K562 (cell line): ENCODE results near the gene SPINK4. TPM values are rescaled to one million over a fixed set of nuclear protein-coding genes. Genes with fewer than 3 reads are reported as not detected.

Experiments used
- ATAC-seq: fragments of 200-7000 bp; cut with Tn5 transposase; 3 replicates; pipeline ENCODE4 v1.9.1; 2020; ENCODE audit warnings: moderate library complexity
- BruUV-seq: library from RNA; stranded (reverse); fragments of 400-500 nt; replicated peaks from 2 replicates; lab custom pipeline; 2021; lab: Mats Ljungman, UMichigan
- CTCF ChIA-PET: fragments of 300-600 bp; formaldehyde crosslinking; extraction: SDS; loops from one replicate; lab custom pipeline; 2021; ENCODE audit warnings: low intra/inter-chr PET ratio; lab: Yijun Ruan, JAX
- POLR2A ChIA-PET: fragments of 300-600, 350-650 bp; sonication (Branson Sonifier 250); formaldehyde crosslinking; extraction: SDS; loops from one replicate; lab custom pipeline; 2021; ENCODE audit warnings: antibody characterized with exemption, inconsistent platforms; lab: Yijun Ruan, JAX
- DNase-seq, 4 experiments: peaks; one replicate each; pipeline versions ENCODE4 v3.0.0 to v3.0.0-alpha.2; 2011 to 2018; ENCODE audit warnings: low spot score in 3 of 4, mixed read lengths in 3 of 4; ENCODE audit errors: extremely low read depth in 1 of 4
- FAIRE-seq: peaks from 2 replicates; lab custom pipeline; 2011; peaks lifted over from hg19 to GRCh38; lab: Jason Lieb, UNC
- H2AFZ ChIP-seq: 2 replicates; pipeline ENCODE4 v1.6.0; 2011; ENCODE audit warnings: low read depth, low read length, control low read depth, inconsistent platforms
- H3K27ac ChIP-seq: fragments of 200-600 bp; 3 replicates; pipeline ENCODE4 v1.8.0; 2011; ENCODE audit warnings: low read depth, mild to moderate bottlenecking, control low read depth, inconsistent platforms, low read length, moderate library complexity, mixed read lengths; ENCODE audit errors: extremely low read depth
- H3K27me3 ChIP-seq, 2 experiments: fragments of 300-600 bp in 1 of 2; 2 replicates in 1 of 2; 3 replicates in 1 of 2; pipeline versions ENCODE4 v1.6.0 to v1.8.0; 2011; ENCODE audit warnings: inconsistent platforms in 2 of 2, low read length in 2 of 2, mild to moderate bottlenecking in 1 of 2, mixed read lengths in 1 of 2, moderate library complexity in 1 of 2; ENCODE audit not compliant: control insufficient read depth in 2 of 2, insufficient read depth in 2 of 2
- H3K36me3 ChIP-seq: fragments of 300-600 bp; 3 replicates; pipeline ENCODE4 v1.8.0; 2011; ENCODE audit warnings: mild to moderate bottlenecking, low read length, inconsistent platforms; ENCODE audit not compliant: control insufficient read depth, insufficient read depth
- H3K4me1 ChIP-seq, 2 experiments: fragments of 200-600 bp in 1 of 2; replicated peaks in 1 of 2; 2 replicates in 1 of 2; 3 replicates in 1 of 2; pipeline versions ENCODE4 v1.5.1 to v1.8.0; 2011; ENCODE audit warnings: inconsistent platforms in 2 of 2, low read length in 2 of 2, mild to moderate bottlenecking in 1 of 2, mixed read lengths in 1 of 2, moderate library complexity in 1 of 2; ENCODE audit not compliant: control insufficient read depth in 2 of 2, insufficient read depth in 2 of 2
- H3K4me2 ChIP-seq: 2 replicates; pipeline ENCODE4 v1.6.1; 2011; ENCODE audit warnings: low read length, control low read depth, inconsistent platforms, mixed read lengths; ENCODE audit not compliant: insufficient read depth
- H3K4me3 ChIP-seq: fragments of 200-600 bp; sonication (generic), shearing (Covaris generic); 2 replicates; pipeline ENCODE4 v1.5.1; 2016; ENCODE audit warnings: control low read depth, inconsistent platforms
- H3K79me2 ChIP-seq: fragments of 200-600 bp; 3 replicates; pipeline ENCODE4 v1.8.0; 2011; ENCODE audit warnings: low read length, inconsistent platforms; ENCODE audit not compliant: control insufficient read depth, insufficient read depth
- H3K9ac ChIP-seq, 2 experiments: 2 replicates each; pipeline versions ENCODE4 v1.6.0 to v1.6.1; 2011; ENCODE audit warnings: low read depth in 2 of 2, low read length in 2 of 2, control low read depth in 1 of 2, inconsistent platforms in 1 of 2, mild to moderate bottlenecking in 1 of 2, mixed read lengths in 1 of 2; ENCODE audit not compliant: insufficient read depth in 1 of 2
- H3K9me1 ChIP-seq: one replicate; pipeline ENCODE4 v1.6.0; 2011; ENCODE audit warnings: inconsistent platforms, mild to moderate bottlenecking, low read length, moderate library complexity; ENCODE audit not compliant: control insufficient read depth, insufficient read depth
- H3K9me3 ChIP-seq: replicated peaks from 2 replicates; pipeline ENCODE4 v1.5.1; 2011; ENCODE audit warnings: low read depth, low read length, inconsistent platforms; ENCODE audit not compliant: control insufficient read depth, insufficient read depth
- H4K20me1 ChIP-seq: replicated peaks from 2 replicates; pipeline ENCODE4 v1.6.1; 2011; ENCODE audit warnings: low read length, inconsistent platforms, mixed read lengths; ENCODE audit not compliant: control insufficient read depth, insufficient read depth
- AFF1 ChIP-seq, 2 experiments: fragments of 450-650 bp; IDR thresholded peaks; 2 replicates each; pipeline ENCODE4 v1.6.1; 2018; ENCODE audit warnings: mild to moderate bottlenecking in 2 of 2, low read depth in 1 of 2; ENCODE audit not compliant: partially characterized antibody in 2 of 2
- BRD9 ChIP-seq: fragments of 450-650 bp; IDR thresholded peaks from 2 replicates; pipeline ENCODE4 v1.6.1; 2018; ENCODE audit warnings: low read depth; ENCODE audit not compliant: partially characterized antibody
- BRF1 ChIP-seq: IDR thresholded peaks from 3 replicates; pipeline ENCODE4 v1.6.1; 2011; ENCODE audit warnings: borderline replicate concordance, mild to moderate bottlenecking; ENCODE audit not compliant: insufficient read length; ENCODE audit errors: extremely low read depth
- ELF2 ChIP-seq: fragments of 250-450 bp; sonication (Bioruptor Pico); IDR thresholded peaks from 2 replicates; pipeline ENCODE4 v1.5.0; 2021; ENCODE audit warnings: mild to moderate bottlenecking
- ELF4 ChIP-seq: fragments of 450-650 bp; formaldehyde crosslinking; IDR thresholded peaks from 2 replicates; pipeline ENCODE4 v1.4.0; 2022; ENCODE audit warnings: missing genetic modification characterization
- GATAD2A ChIP-seq: fragments of 450-650 bp; IDR thresholded peaks from 2 replicates; pipeline ENCODE4 v1.6.1; 2017
- HMG20B ChIP-seq: fragments of 250-450 bp; sonication (Bioruptor Pico); IDR thresholded peaks from 2 replicates; pipeline ENCODE4 v1.5.0; 2021; ENCODE audit warnings: mild to moderate bottlenecking
- KHSRP ChIP-seq: fragments of 450-650 bp; IDR thresholded peaks from 2 replicates; pipeline ENCODE4 v1.6.1; 2017
- MCM5 ChIP-seq: fragments of 450-650 bp; IDR thresholded peaks from 2 replicates; pipeline ENCODE4 v1.6.1; 2016; ENCODE audit warnings: low read depth
- MEF2D ChIP-seq: conservative IDR thresholded peaks from 2 replicates; pipeline ENCODE4 v1.6.1; 2016; ENCODE audit warnings: low read depth, missing genetic modification characterization, missing compliant biosample characterization
- RBM34 ChIP-seq: fragments of 200-400 bp; formaldehyde crosslinking; IDR thresholded peaks from 2 replicates; pipeline ENCODE4 v1.6.1; 2018; ENCODE audit warnings: low read length, borderline replicate concordance; ENCODE audit not compliant: insufficient read depth
- RFX5 ChIP-seq: IDR thresholded peaks from 2 replicates; pipeline ENCODE4 v1.6.1; 2011; ENCODE audit warnings: low read depth, mild to moderate bottlenecking, improper control_type of control experiment, low read length
- SETDB1 ChIP-seq: IDR thresholded peaks from one replicate; pipeline ENCODE4 v1.6.1; 2012; ENCODE audit warnings: low read length, control low read depth, inconsistent platforms
- SMARCA5 ChIP-seq: fragments of 450-650 bp; IDR thresholded peaks from 2 replicates; pipeline ENCODE4 v1.6.1; 2016
- XRCC3 ChIP-seq: fragments of 450-650 bp; IDR thresholded peaks from 2 replicates; pipeline ENCODE4 v1.6.1; 2017; ENCODE audit warnings: mild to moderate bottlenecking, moderate library complexity
- ZHX1 ChIP-seq: fragments of 150-350 bp; conservative IDR thresholded peaks from 2 replicates; pipeline ENCODE4 v1.6.1; 2014; ENCODE audit warnings: low read length
- WGBS: fragments of 100-300 bp; shearing (Covaris generic); methylation state at CpG from one replicate; pipeline ENCODE4 v1.1.6; 2016; ENCODE audit warnings: low coverage, mixed read lengths; ENCODE audit not compliant: insufficient coverage; ENCODE audit errors: missing lambda C conversion rate; 5-methylcytosine and 5-hydroxymethylcytosine counted together
- in situ Hi-C: fragments of 300-500 bp; cut with MboI; formaldehyde crosslinking; loops from 4 replicates; pipeline ENCODE4 v1.15.0; 2018; ENCODE audit warnings: inconsistent platforms, mixed read lengths
- intact Hi-C: fragments of 100-400 bp; cut with micrococcal nuclease; formaldehyde crosslinking; loops from 2 replicates; pipeline ENCODE4 v1.14.2; 2022
- polyA plus RNA-seq, 8 experiments: library from polyadenylated mRNA; depleted of rRNA in 4 of 8; stranded (reverse) in 5 of 8; unstranded in 3 of 8; fragments of >200 nt; fragmentation: Nextera tagmentation in 2 of 8; fragmentation: Illumina TruSeq in 1 of 8; extraction: Ambion mirVana in 2 of 8; extraction: Trizol in 1 of 8; gene quantifications; 2 replicates each; pipeline versions ENCODE4 v1.2.1 to v1.2.3, GENCODE V29; 2011 to 2014; ENCODE audit warnings: inconsistent platforms in 1 of 8, missing spikeins in 1 of 8
- total RNA-seq, 7 experiments: library from RNA; depleted of rRNA in 6 of 7; stranded (reverse); fragments of >200 nt in 6 of 7; fragmentation: Illumina TruSeq in 2 of 7; extraction: Trizol in 2 of 7; gene quantifications; 2 replicates each; pipeline versions ENCODE4 v1.2.1 to v1.2.3, GENCODE V29; 2011 to 2021; ENCODE audit warnings: low replicate concordance in 1 of 7

The SPINK4 gene
- total and polyA plus RNA-seq, 9 of the 15 experiments (the other 6 are each of a cell fraction or from before 2014, with no cell fraction given) = 0.74 to 5.5 (median 2.1) TPM; not detected in 2

DNA sequence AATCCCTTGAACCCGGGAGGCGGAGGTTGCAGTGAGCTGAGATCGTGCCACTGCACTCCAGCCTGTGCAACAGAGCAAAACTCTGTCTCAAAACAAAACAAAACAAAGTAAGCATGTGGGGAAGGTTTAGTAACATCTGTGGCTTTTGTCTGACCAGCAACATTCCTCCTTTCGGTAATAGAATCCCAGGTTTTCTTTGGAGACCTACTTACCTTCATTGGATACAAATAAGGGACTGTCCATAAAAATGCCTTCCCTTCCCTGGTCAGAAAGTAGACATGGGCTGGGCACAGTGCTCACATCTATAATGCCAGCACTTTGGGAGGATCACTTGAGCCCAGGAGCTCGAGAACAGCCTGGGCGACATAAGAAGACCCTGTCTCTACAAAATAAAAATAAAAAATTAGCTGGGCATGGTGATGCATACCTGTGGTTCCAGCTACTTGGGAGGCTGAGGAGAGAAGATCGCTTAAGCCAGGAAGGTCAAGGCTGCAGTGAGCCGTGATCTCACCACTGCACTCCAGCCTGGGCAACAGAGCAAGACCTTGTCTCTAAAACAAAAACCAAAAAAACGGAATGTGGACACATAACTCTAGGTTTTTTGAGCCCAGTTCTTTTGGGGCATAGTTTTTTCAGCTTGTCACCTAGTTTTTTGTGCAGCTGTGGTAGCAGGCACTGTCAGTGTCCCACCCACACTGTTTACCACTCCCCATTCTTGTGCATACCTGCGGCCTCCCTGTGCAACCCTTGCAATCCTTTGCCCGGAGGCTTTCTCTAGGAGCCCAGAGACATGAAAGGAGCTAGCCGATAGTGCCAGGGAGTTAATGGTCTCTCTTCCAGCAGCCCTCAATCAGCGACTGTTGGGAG, 9.0 kb upstream of the SPINK4 start:
- in situ Hi-C loops (loop anchor here (10.0 to 25.0 kb wide), 3 partner anchors 126 to 844 kb away; partner anchors contain the start of genes ACO1, NDUFB6, SMIM27 and TOPORS), intact Hi-C loops (no loop called here)
- Histone ChIP-seq H4K20me1 (no peaks in the 10 kb centered on the region), H3K9me1 (no peaks in the 10 kb centered on the region), H3K79me2 (no peaks in the 10 kb centered on the region), H3K4me1 (no peaks in the 10 kb centered on the region; a peak in 1 of 5 replicates), H3K27me3 (no peaks in the 10 kb centered on the region), H3K4me3 (no peak overlapping the region), H3K36me3 (no peaks in the 10 kb centered on the region), H3K4me2 (no peak overlapping the region), H3K9ac (no peak overlapping the region), H3K27ac (no peak overlapping the region), H2AFZ (no peak overlapping the region), H3K9me3 (no peaks in the 10 kb centered on the region)
- CTCF ChIA-PET = no interaction called here
- TF ChIP-seq ZHX1 (no peak), BRD9 (no peak), HMG20B (CRISPR knock-in tag) (no peak), SMARCA5 (no peak), BRF1 (no peak), RBM34 (no peak), RFX5 (no peak), SETDB1 (no peak), AFF1 (IDR thresholded peaks at IDR 0.05; ENCODE audit: low read depth in 1 of 2, partially characterized antibody in 2 of 2) (no peak), ELF2 (CRISPR knock-in tag) (no peak), GATAD2A (no peak), XRCC3 (no peak), KHSRP (no peak), MCM5 (no peak), ELF4 (CRISPR knock-in tag) (no peak), MEF2D (no peak)
- POLR2A ChIA-PET = interaction anchor here (0.6 to 1.2 kb wide), 3 partner anchors 12 to 162 kb away, joined by 3 to 4 read pairs (median 3); no protein-coding TSS in a partner anchor
- DNase-seq (no peak), FAIRE-seq (no peak), ATAC-seq (no peak)
- BruUV-seq = no TSS peak
- 20% methylated on average over 11 of the region's 13 CpGs for WGBS
